AG10803 (cell line): ENCODE data around the gene AK8.

Experiments used
- DNase-seq: peaks from one replicate; pipeline ENCODE4 v3.0.0; 2010; ENCODE audit warnings: low read depth
- H3K4me3 ChIP-seq: 2 replicates; pipeline ENCODE4 v1.5.1; 2011; ENCODE audit warnings: mild to moderate bottlenecking, low read length, control low read depth
- TF ChIP-seq, protein P1 (sequence below): conservative IDR thresholded peaks from 2 replicates; pipeline ENCODE4 v1.5.1; 2011; ENCODE audit warnings: mild to moderate bottlenecking, low read length, control low read depth, inconsistent platforms

The AK8 gene

DNA sequence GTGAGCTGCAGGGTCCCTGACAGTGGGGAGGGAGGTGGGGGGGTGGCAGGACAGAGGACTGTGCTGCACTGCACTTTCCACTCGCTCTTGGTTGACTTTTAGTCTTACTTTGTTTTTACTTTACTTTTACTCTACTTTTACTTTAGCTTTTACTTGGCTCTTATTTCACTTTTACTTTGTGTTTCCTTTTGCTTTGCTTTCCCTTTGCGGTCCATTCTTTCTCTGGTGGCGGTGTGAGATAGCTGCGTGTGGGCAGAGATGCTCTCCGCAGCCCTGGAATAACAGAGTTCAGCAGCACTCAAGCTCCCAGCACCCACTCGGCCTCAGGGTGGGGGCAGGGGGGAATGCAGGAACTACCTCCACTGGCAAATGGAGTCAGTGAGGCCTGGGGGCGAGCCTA, 4.7 kb downstream of the AK8 start:
- DNase-seq = no peak
- no peak overlapping the region for H3K4me3 ChIP-seq
- TF ChIP-seq, protein P1, sequence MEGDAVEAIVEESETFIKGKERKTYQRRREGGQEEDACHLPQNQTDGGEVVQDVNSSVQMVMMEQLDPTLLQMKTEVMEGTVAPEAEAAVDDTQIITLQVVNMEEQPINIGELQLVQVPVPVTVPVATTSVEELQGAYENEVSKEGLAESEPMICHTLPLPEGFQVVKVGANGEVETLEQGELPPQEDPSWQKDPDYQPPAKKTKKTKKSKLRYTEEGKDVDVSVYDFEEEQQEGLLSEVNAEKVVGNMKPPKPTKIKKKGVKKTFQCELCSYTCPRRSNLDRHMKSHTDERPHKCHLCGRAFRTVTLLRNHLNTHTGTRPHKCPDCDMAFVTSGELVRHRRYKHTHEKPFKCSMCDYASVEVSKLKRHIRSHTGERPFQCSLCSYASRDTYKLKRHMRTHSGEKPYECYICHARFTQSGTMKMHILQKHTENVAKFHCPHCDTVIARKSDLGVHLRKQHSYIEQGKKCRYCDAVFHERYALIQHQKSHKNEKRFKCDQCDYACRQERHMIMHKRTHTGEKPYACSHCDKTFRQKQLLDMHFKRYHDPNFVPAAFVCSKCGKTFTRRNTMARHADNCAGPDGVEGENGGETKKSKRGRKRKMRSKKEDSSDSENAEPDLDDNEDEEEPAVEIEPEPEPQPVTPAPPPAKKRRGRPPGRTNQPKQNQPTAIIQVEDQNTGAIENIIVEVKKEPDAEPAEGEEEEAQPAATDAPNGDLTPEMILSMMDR = no peak

GRCh38 chr9:132869266-132869665, 8.8 kb downstream of the AK8 start:
- TF ChIP-seq, protein P1 = no peak
- no peak overlapping the region for H3K4me3 ChIP-seq
- no peak for DNase-seq

DNA sequence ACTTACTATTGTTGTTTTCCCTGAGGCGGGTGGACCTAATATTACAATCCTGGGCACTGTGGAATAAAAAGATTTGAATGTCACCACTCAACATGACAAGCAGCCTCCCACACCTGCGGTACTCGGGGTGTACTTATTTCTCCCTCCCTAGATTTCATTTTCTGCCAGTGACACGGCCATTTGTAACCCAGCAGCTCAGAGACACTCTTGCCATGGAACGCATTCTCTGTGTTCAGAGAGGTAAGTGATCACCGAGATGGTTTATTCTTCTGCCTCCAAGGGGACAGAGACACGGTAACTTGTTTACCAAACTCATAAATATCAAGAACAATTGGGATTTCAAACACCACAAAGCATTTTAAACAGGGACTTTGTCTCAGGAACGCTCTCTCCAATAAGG, 11.2 kb downstream of the AK8 start:
- no peak overlapping the region for H3K4me3 ChIP-seq
- TF ChIP-seq, protein P1 = no peak
- no peak for DNase-seq

DNA sequence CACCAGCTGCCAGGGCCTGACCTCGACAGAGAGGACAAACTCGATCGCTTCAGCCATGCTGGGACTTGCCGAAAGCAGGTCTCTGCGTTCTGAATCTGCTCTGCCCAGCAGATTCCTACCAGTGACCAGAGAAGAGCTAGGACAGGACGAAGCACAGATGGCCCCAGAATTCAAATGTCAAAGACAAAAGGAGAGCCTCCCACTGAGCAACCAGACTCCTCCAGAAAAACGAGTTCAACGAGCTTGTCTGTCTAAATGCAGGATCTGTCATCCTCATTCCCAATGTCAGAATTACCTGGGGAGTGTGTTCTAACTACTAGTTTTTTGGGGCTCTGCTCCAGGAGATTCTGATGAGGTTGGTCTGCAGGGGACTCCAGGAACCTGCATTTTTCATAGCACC, 13.4 kb downstream of the AK8 start:
- DNase-seq = no peak
- H3K4me3 ChIP-seq = no peak overlapping the region
- TF ChIP-seq, protein P1 = no peak

- TF ChIP-seq, protein P1 = no peak
- H3K4me3 ChIP-seq = no peak overlapping the region
- no peak for DNase-seq
These were observed 13.8 kb downstream of the AK8 start for GRCh38 chr9:132864277-132864676.

GRCh38 chr9:132863096-132863495, 15.0 kb downstream of the AK8 start:
- no peak overlapping the region for H3K4me3 ChIP-seq
- no peak for DNase-seq
- TF ChIP-seq, protein P1 = no peak

- TF ChIP-seq, protein P1 = no peak
These were observed 15.6 kb downstream of the AK8 start for GRCh38 chr9:132862533-132862932.

More at GRCh38 chr9:132862533-132862932, 15.6 kb downstream of the AK8 start:
- DNase-seq = no peak
- no peak overlapping the region for H3K4me3 ChIP-seq
